NOMO-1 (cell line): Measurements from ENCODE around the gene RDX.

Source experiments
- DNase-seq, 2 experiments: peaks; one replicate each; lab custom pipeline; 2025; ENCODE audit not compliant: unreplicated experiment in 2 of 2; lab: John Stamatoyannopoulos, UW

The RDX gene

GRCh38 chr11:110147962-110148709 is 148.3 kb downstream of the RDX start:
- DNase-seq, result no peak

GRCh38 chr11:110141812-110142211 is 154.6 kb downstream of the RDX start:
- DNase-seq, result no peak

- no peak for DNase-seq
These were observed 162.3 kb downstream of the RDX start for GRCh38 chr11:110134110-110134509.

GRCh38 chr11:110133160-110133559 is 163.3 kb downstream of the RDX start:
- DNase-seq, result no peak

DNA sequence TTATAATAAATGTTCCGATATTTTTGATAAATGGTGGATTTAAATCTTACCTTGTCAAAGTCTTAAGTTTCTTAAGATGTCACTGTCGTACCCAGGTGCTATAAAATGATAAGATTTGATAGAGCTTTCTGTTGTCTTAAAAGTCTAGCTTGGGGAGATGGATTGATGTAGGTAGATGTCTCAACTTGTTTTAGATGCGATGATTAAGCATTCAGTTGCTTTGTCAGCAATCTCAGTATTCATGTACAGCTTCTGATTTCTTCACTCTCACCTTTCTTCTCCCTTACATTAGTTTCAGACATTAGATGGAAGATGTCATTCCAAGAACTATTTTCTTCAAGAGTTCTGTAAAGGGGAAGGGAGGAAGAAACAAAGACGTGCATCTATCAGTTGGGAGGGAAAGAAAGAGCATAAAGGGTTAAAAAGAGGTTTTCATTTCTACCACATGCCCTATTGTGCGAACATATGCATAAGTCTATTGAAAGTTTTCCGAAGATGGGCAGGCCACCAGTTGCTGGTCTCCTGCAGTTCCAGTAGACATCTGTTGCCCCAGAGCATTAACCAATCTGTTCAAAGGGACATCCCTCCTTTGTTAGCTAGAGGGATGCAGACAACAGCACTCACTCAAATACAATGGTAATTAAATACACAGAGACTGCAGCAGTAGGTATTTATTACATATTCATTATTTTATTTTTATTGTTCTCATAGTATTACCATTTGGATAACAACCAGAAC is 164.9 kb downstream of the RDX start:
- DNase-seq, result no peak

GRCh38 chr11:110130642-110131238 is 165.7 kb downstream of the RDX start:
- no peak for DNase-seq

- no peak for DNase-seq
These were observed 168.3 kb downstream of the RDX start for GRCh38 chr11:110128161-110128560.

DNA sequence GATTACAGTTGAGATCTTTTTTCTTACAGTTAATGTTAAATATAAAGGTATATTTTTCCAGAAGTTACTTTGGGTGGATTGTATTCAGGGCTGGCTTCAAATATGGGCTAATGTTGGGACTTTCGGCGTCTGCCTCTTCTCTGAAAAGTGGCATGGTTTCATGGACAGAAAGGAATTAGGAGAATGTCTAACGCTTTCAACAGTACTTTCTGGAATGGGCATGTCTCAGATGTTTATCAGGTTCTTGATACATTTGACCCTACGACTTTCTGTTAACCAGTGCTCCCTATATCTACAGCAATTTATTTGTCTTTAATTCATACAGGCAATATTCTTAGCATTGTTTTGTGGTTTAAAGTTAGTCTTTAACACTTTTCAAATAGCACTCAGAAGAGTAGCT is 169.5 kb downstream of the RDX start:
- DNase-seq, result no peak

DNA sequence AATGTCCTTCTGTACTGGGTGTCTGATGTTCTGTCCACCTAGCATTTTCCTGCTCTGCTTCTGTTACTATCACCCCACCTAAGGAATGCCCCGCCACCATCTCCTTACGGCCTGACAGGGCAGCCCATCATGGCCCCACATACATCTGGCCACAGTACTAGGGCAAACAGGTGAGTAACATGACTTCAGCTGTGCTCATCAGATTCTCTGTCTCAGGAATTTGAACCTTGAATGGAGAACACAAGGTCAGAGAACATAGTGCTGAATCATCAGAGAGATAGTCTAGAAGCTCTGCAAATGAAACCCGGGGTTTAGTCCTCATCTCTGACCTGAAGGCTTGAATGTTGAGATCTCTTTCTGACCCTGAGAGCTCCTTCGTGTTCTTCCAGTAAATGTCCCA is 170.8 kb downstream of the RDX start:
- DNase-seq, result no peak
